GM13976 (cell line): ENCODE results near the gene ANKRD26.
"Not testable (repeated sequence)": the region's sequence is repeated elsewhere in the genome, so short reads cannot be mapped to it uniquely, and the experiment has no call there.

ENCODE experiments used
- DNase-seq: peaks from one replicate; pipeline ENCODE4 v3.0.0; 2012; ENCODE audit warnings: low spot score
- CTCF ChIP-seq: IDR thresholded peaks from 2 replicates; pipeline ENCODE4 v1.5.1; 2012; ENCODE audit warnings: borderline replicate concordance, mild to moderate bottlenecking; ENCODE audit not compliant: insufficient read depth; ENCODE audit errors: extremely low read depth, missing control alignments, control extremely low read depth
- in situ Hi-C: fragments of 300-500 bp; cut with MboI; formaldehyde crosslinking; loops from one replicate; pipeline ENCODE4 v1.12.0; 2022; ENCODE audit warnings: low sequenced_read_pairs, mixed read lengths, inconsistent platforms; ENCODE audit not compliant: unreplicated experiment

The ANKRD26 gene

DNA sequence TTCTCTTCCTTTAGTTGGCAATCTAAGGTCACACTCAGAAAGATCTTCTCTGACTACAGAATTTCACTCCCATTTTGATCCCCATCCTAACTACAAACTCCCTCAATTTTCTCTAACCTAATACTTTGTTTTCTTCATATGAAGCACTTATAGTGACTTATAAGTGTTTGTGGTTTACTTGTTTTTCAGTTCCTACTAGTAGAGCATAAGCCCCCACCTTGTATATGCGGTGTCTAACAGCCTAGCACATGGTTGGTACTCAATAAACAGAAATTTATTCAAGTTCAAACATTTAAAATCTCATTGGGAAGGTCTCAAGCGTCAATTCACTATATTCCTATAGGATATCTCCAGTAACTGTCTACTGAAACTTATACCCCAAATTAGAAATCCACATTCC lies 35.2 kb downstream of the ANKRD26 start:
- TF ChIP-seq CTCF = no peak
- in situ Hi-C loops = no loop called here

GRCh38 chr10:27052656-27053055 lies 47.6 kb downstream of the ANKRD26 start:
- in situ Hi-C loops = no loop called here
- no peak for DNase-seq
- TF ChIP-seq CTCF = no peak

More for the DNA sequence above, 35.2 kb downstream of the ANKRD26 start:
- DNase-seq = no peak

DNA sequence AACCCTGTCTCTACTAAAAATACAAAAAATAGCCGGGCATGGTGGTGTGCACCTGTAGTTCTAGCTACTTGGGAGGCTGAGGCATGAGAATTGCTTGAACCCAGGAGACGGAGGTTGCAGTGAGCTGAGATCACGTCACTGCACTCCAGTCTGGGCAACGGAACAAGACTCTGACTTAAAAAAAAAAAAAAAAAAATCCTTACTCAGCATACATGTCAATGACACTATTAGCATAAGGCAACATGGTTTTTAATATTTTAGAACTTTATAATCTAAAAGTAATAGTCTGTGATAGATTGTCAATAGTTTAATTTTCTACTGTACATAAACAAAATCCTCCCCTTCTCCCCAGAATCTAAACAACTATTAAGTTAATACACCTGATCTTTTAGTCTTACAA lies 55.0 kb downstream of the ANKRD26 start:
- DNase-seq, in situ Hi-C loops: not testable (repeated sequence)

- in situ Hi-C loops = no loop called here
- DNase-seq = no peak
- TF ChIP-seq CTCF = no peak
Observed at GRCh38 chr10:27041196-27041595, 59.1 kb downstream of the ANKRD26 start.

DNA sequence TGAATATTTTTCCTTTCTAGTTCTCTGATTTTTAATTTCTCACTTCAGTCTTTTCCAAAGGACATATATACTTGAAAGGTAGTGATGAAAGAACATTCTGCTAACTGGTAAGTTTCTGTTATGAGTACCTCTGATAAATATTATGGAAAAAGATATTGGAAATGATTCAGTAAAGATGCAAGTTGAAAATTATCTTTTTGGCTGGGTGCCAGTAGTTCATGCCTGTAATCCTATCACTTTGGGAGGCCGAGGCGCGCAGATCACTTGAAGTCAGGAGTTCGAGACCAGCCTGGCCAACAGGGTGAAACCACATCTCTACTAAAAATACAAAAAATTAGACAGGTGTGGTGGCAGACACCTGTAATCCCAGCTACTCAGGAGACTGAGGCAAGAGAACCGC lies 62.1 kb downstream of the ANKRD26 start:
- no peak for DNase-seq
- no peak for TF ChIP-seq CTCF
- in situ Hi-C loops = no loop called here

DNA sequence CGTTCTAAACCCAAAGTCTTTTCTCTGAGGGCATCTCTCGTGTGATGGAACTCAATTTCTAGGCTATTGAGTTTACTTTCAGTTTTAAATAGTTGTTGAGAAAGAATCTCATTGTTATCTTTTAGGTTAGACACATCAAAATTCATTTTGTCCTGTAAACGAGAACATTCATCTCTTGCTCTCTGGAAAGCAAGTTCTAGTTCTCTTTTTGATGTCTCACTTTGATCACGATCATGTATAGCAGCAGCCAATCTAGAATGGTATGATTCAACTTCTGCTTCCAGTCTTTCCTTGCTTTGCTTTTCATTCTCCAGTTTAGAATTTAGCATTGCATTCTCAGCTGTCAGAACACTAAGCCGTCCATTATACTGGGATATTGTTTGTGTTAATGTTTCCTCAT lies 65.1 kb downstream of the ANKRD26 start:
- no peak for DNase-seq
- no peak for TF ChIP-seq CTCF
- in situ Hi-C loops = no loop called here

- DNase-seq = no peak
- no peak for TF ChIP-seq CTCF
- in situ Hi-C loops = no loop called here
Observed at GRCh38 chr10:27030060-27030459, 70.2 kb downstream of the ANKRD26 start.
